Activated naive CD4-positive, alpha-beta T cell treated with anti-CD3 and anti-CD28 coated beads, Interleukin-2, amount 10 ng/mL, durations not matched to agents 7 days and 5 days (primary cell): ENCODE results near the gene M6PR.
"Not testable (repeated sequence)": the region's sequence is repeated elsewhere in the genome, so short reads cannot be mapped to it uniquely, and the experiment has no call there.

Source experiments
- CTCF ChIA-PET: fragments of 350-600 bp; sonication (Branson Sonifier 250); formaldehyde crosslinking; loops from one replicate; lab custom pipeline; 2021; ENCODE audit warnings: antibody characterized with exemption; lab: Charles Lee
- DNase-seq: peaks from one replicate; pipeline ENCODE4 v3.0.0-alpha.2; 2020
- H3K27ac Mint-ChIP-seq: one replicate; pipeline ENCODE4 v1.8.0; 2021; ENCODE audit warnings: mild to moderate bottlenecking, moderate library complexity, mixed read lengths
- H3K27me3 Mint-ChIP-seq: one replicate; pipeline ENCODE4 v1.8.0; 2021; ENCODE audit warnings: mild to moderate bottlenecking, mixed read lengths
- H3K36me3 Mint-ChIP-seq: one replicate; pipeline ENCODE4 v1.8.0; 2021; ENCODE audit warnings: mixed read lengths
- H3K4me1 Mint-ChIP-seq: one replicate; pipeline ENCODE4 v1.8.0; 2021; ENCODE audit warnings: mixed read lengths
- H3K4me3 Mint-ChIP-seq: one replicate; pipeline ENCODE4 v1.8.0; 2021; ENCODE audit warnings: mild to moderate bottlenecking, moderate library complexity, mixed read lengths
- H3K9me3 Mint-ChIP-seq: one replicate; pipeline ENCODE4 v1.8.0; 2021; ENCODE audit warnings: mixed read lengths

Gene M6PR

GRCh38 chr12:8914033-8914715 lies 35.3 kb downstream of the M6PR start, which contains the start of gene PHC1:
Gene PHC1 (plus strand): TSS chr12:8914509. CDS start chr12:8917678, 3,169 bp downstream.
- not testable (repeated sequence) for H3K27me3 Mint-ChIP-seq, H3K36me3 Mint-ChIP-seq, H3K9me3 Mint-ChIP-seq
- Mint-ChIP-seq H3K27ac (peak within 1 kb of the TSS; percentile 75), H3K4me1 (peaks cover 13% of the 10 kb centered on the region), H3K4me3 (peak within 1 kb of the TSS; percentile 75)
- CTCF ChIA-PET, result interaction anchor here (1.7 to 2.0 kb wide), 2 partner anchors 37 to 135 kb away, joined by 7 to 10 read pairs; no protein-coding TSS in a partner anchor
- DNase-seq, result peak; percentile 86

GRCh38 chr12:8913702-8914032 lies 35.8 kb downstream of the M6PR start:
- H3K36me3 Mint-ChIP-seq, result peaks cover 3% of the 10 kb centered on the region
- CTCF ChIA-PET, result interaction anchor here (2.0 kb wide), 1 partner anchor 37 kb away, joined by 7 read pairs; no protein-coding TSS in a partner anchor
- peak overlapping the region; percentile 75 for H3K27ac Mint-ChIP-seq
- H3K27me3 Mint-ChIP-seq, result peaks cover 5% of the 10 kb centered on the region
- H3K9me3 Mint-ChIP-seq, result no peaks in the 10 kb centered on the region
- peak overlapping the region; percentile 75 for H3K4me3 Mint-ChIP-seq
- H3K4me1 Mint-ChIP-seq, result peaks cover 13% of the 10 kb centered on the region
- no peak for DNase-seq

- peak overlapping the region; percentile 42 for H3K4me3 Mint-ChIP-seq
- no peak for DNase-seq
- H3K9me3 Mint-ChIP-seq, result no peaks in the 10 kb centered on the region
- no peak overlapping the region for H3K27ac Mint-ChIP-seq
- H3K4me1 Mint-ChIP-seq, result peaks cover 13% of the 10 kb centered on the region
- CTCF ChIA-PET, result interaction anchor here (1.1 to 1.5 kb wide), 4 partner anchors 38 to 136 kb away, joined by 3 to 10 read pairs (median 4); no protein-coding TSS in a partner anchor
- H3K27me3 Mint-ChIP-seq, result peaks cover 5% of the 10 kb centered on the region
- no peaks in the 10 kb centered on the region for H3K36me3 Mint-ChIP-seq
These were observed 36.5 kb downstream of the M6PR start for GRCh38 chr12:8912914-8913313.

- H3K4me1 Mint-ChIP-seq, result peaks cover 13% of the 10 kb centered on the region
- CTCF ChIA-PET, result interaction anchor here (1.3 to 1.5 kb wide), 2 partner anchors 127 to 138 kb away, joined by 5 to 10 read pairs; no protein-coding TSS in a partner anchor
- no peak for DNase-seq
- H3K36me3 Mint-ChIP-seq, result no peaks in the 10 kb centered on the region
- no peaks in the 10 kb centered on the region for H3K9me3 Mint-ChIP-seq
- no peak overlapping the region for H3K4me3 Mint-ChIP-seq
- H3K27ac Mint-ChIP-seq, result no peak overlapping the region
- peaks cover 5% of the 10 kb centered on the region for H3K27me3 Mint-ChIP-seq
These were observed 37.7 kb downstream of the M6PR start for GRCh38 chr12:8911606-8912268.

GRCh38 chr12:8909752-8910151 lies 39.7 kb downstream of the M6PR start:
- DNase-seq, result no peak
- H3K4me1 Mint-ChIP-seq, result peaks cover 13% of the 10 kb centered on the region
- H3K27me3 Mint-ChIP-seq, result peaks cover 5% of the 10 kb centered on the region
- H3K36me3 Mint-ChIP-seq, result no peaks in the 10 kb centered on the region
- H3K4me3 Mint-ChIP-seq, result no peak overlapping the region
- H3K27ac Mint-ChIP-seq, result no peak overlapping the region
- CTCF ChIA-PET, result no interaction called here
- H3K9me3 Mint-ChIP-seq, result no peaks in the 10 kb centered on the region

- no peak for DNase-seq
- CTCF ChIA-PET, result no interaction called here
- H3K27ac Mint-ChIP-seq, result no peak overlapping the region
- peaks cover 12% of the 10 kb centered on the region for H3K27me3 Mint-ChIP-seq
- no peaks in the 10 kb centered on the region for H3K36me3 Mint-ChIP-seq
- H3K4me1 Mint-ChIP-seq, result no peaks in the 10 kb centered on the region
- no peak overlapping the region for H3K4me3 Mint-ChIP-seq
- no peaks in the 10 kb centered on the region for H3K9me3 Mint-ChIP-seq
These were observed 41.9 kb downstream of the M6PR start for GRCh38 chr12:8907513-8907912.

- CTCF ChIA-PET, result no interaction called here
- H3K27me3 Mint-ChIP-seq, result peaks cover 13% of the 10 kb centered on the region
- no peak for DNase-seq
- H3K4me1 Mint-ChIP-seq, result no peaks in the 10 kb centered on the region
- no peaks in the 10 kb centered on the region for H3K36me3 Mint-ChIP-seq
- H3K27ac Mint-ChIP-seq, result no peak overlapping the region
- no peaks in the 10 kb centered on the region for H3K9me3 Mint-ChIP-seq
- no peak overlapping the region for H3K4me3 Mint-ChIP-seq
These were observed 42.9 kb downstream of the M6PR start for GRCh38 chr12:8906266-8907180.

GRCh38 chr12:8905546-8905945 lies 43.9 kb downstream of the M6PR start:
- H3K27ac Mint-ChIP-seq, result no peak overlapping the region
- no peaks in the 10 kb centered on the region for H3K9me3 Mint-ChIP-seq
- H3K27me3 Mint-ChIP-seq, result peaks cover 15% of the 10 kb centered on the region
- CTCF ChIA-PET, result no interaction called here
- H3K36me3 Mint-ChIP-seq, result no peaks in the 10 kb centered on the region
- H3K4me3 Mint-ChIP-seq, result no peak overlapping the region
- H3K4me1 Mint-ChIP-seq, result no peaks in the 10 kb centered on the region
- no peak for DNase-seq

GRCh38 chr12:8904665-8905064 lies 44.8 kb downstream of the M6PR start:
- H3K36me3 Mint-ChIP-seq, result no peaks in the 10 kb centered on the region
- peaks cover 20% of the 10 kb centered on the region for H3K27me3 Mint-ChIP-seq
- no peaks in the 10 kb centered on the region for H3K9me3 Mint-ChIP-seq
- H3K4me1 Mint-ChIP-seq, result no peaks in the 10 kb centered on the region
- no peak overlapping the region for H3K4me3 Mint-ChIP-seq
- no peak for DNase-seq
- no peak overlapping the region for H3K27ac Mint-ChIP-seq
- CTCF ChIA-PET, result no interaction called here

GRCh38 chr12:8903646-8904045 lies 45.8 kb downstream of the M6PR start:
- peaks cover 20% of the 10 kb centered on the region for H3K27me3 Mint-ChIP-seq
- no peak for DNase-seq
- CTCF ChIA-PET, result interaction anchor here (1.2 kb wide), 1 partner anchor 249 kb away, joined by 7 read pairs; no protein-coding TSS in a partner anchor
- H3K36me3 Mint-ChIP-seq, result no peaks in the 10 kb centered on the region
- no peaks in the 10 kb centered on the region for H3K4me1 Mint-ChIP-seq
- no peaks in the 10 kb centered on the region for H3K9me3 Mint-ChIP-seq
- H3K4me3 Mint-ChIP-seq, result no peak overlapping the region
- no peak overlapping the region for H3K27ac Mint-ChIP-seq

- not testable (repeated sequence) for DNase-seq, H3K27ac Mint-ChIP-seq, H3K36me3 Mint-ChIP-seq, H3K9me3 Mint-ChIP-seq, H3K4me1 Mint-ChIP-seq, H3K4me3 Mint-ChIP-seq
- CTCF ChIA-PET, result interaction anchor here (1.2 kb wide), 1 partner anchor 248 kb away, joined by 7 read pairs; no protein-coding TSS in a partner anchor
- H3K27me3 Mint-ChIP-seq, result peaks cover 20% of the 10 kb centered on the region
These were observed 46.7 kb downstream of the M6PR start for GRCh38 chr12:8902703-8903102.

GRCh38 chr12:8899830-8900229 lies 49.6 kb downstream of the M6PR start:
- Mint-ChIP-seq H3K9me3 (no peaks in the 10 kb centered on the region), H3K4me3 (no peak overlapping the region), H3K36me3 (no peaks in the 10 kb centered on the region), H3K4me1 (no peaks in the 10 kb centered on the region), H3K27ac (no peak overlapping the region), H3K27me3 (peaks cover 21% of the 10 kb centered on the region)
- CTCF ChIA-PET, result interaction anchor here (0.6 to 1.7 kb wide), 2 partner anchors 39 to 258 kb away, joined by 3 read pairs; no protein-coding TSS in a partner anchor
- DNase-seq, result no peak

- Mint-ChIP-seq H3K36me3 (no peaks in the 10 kb centered on the region), H3K9me3 (no peaks in the 10 kb centered on the region), H3K4me1 (no peaks in the 10 kb centered on the region), H3K4me3 (no peak overlapping the region), H3K27me3 (peaks cover 20% of the 10 kb centered on the region), H3K27ac (no peak overlapping the region)
- DNase-seq, result no peak
- CTCF ChIA-PET, result no interaction called here
These were observed 52.4 kb downstream of the M6PR start for GRCh38 chr12:8897081-8897480.

- H3K27me3 Mint-ChIP-seq, result peaks cover 21% of the 10 kb centered on the region
- H3K36me3 Mint-ChIP-seq, result no peaks in the 10 kb centered on the region
- H3K4me1 Mint-ChIP-seq, result peaks cover 4% of the 10 kb centered on the region
- no peak overlapping the region for H3K4me3 Mint-ChIP-seq
- no peaks in the 10 kb centered on the region for H3K9me3 Mint-ChIP-seq
- CTCF ChIA-PET, result interaction anchor here (0.6 to 0.9 kb wide), 4 partner anchors 10 to 343 kb away, joined by 3 read pairs; no protein-coding TSS in a partner anchor
- H3K27ac Mint-ChIP-seq, result no peak overlapping the region
- no peak for DNase-seq
These were observed 54.5 kb downstream of the M6PR start for GRCh38 chr12:8894986-8895385.
